ENCODE data around the gene FBXL7. TPM values are rescaled to one million over a fixed set of nuclear protein-coding genes. Genes with fewer than 3 reads are reported as not detected.

FBXL7 gene
- total RNA-seq, 4 donors from 2014 or later, result 5.7 to 47.4 (median 6.3) TPM

GRCh38 chr5:15550502-15551112 is 50.6 kb downstream of the FBXL7 start:
- no peak overlapping the region for H3K4me3 ChIP-seq
- H3K36me3 ChIP-seq, result no peaks in the 10 kb centered on the region
- in situ Hi-C loops (cut with MboI; ENCODE audit: low pct_ligation_motif_present in 1 of 4, low pct_unique_long_range_greater_than_20kb in 1 of 4, low sequenced_read_pairs in 3 of 4), result no loop called here
- TF ChIP-seq POLR2A (IDR thresholded peaks at IDR 0.05) (no peak), POLR2AphosphoS5 (IDR thresholded peaks at IDR 0.05) (no peak)
- intact Hi-C loops (cut with DNase I; ENCODE audit: low total_unique reads), result no loop called here
- DNase-seq, result no peak
- no peak overlapping the region for H3K27ac ChIP-seq
- no peaks in the 10 kb centered on the region for H3K4me1 ChIP-seq
- H3K9me3 ChIP-seq, result no peaks in the 10 kb centered on the region
- WGBS, 2 donors (ENCODE audit: low coverage in 1 of 2), result 45 to 57% methylated on average over 2 to 4 of the region's 4 CpGs
- no peaks in the 10 kb centered on the region for H3K27me3 ChIP-seq

GRCh38 chr5:15551113-15551504 is 51.1 kb downstream of the FBXL7 start:
- TF ChIP-seq EP300 (IDR thresholded peaks at IDR 0.05; ENCODE audit: low read depth) (no peak), POLR2A (IDR thresholded peaks at IDR 0.05) (no peak), POLR2AphosphoS5 (IDR thresholded peaks at IDR 0.05) (no peak), CTCF (IDR thresholded peaks at IDR 0.05) (no peak)
- H3K36me3 ChIP-seq, result no peaks in the 10 kb centered on the region
- no peak overlapping the region for H3K27ac ChIP-seq
- no peaks in the 10 kb centered on the region for H3K27me3 ChIP-seq
- no peaks in the 10 kb centered on the region for H3K9me3 ChIP-seq
- in situ Hi-C loops (cut with MboI; ENCODE audit: low pct_ligation_motif_present in 1 of 4, low pct_unique_long_range_greater_than_20kb in 1 of 4, low sequenced_read_pairs in 3 of 4) (no loop called here), intact Hi-C loops (cut with DNase I; ENCODE audit: low total_unique reads) (no loop called here)
- 67 to 75% methylated on average over 3 to 4 of the region's 4 CpGs for WGBS, 2 donors (ENCODE audit: low coverage in 1 of 2)
- no peak overlapping the region for H3K4me3 ChIP-seq
- no peak for DNase-seq
- H3K4me1 ChIP-seq, result no peaks in the 10 kb centered on the region

GRCh38 chr5:15554542-15554941 is 54.6 kb downstream of the FBXL7 start:
- no peak overlapping the region for H3K27ac ChIP-seq
- H3K9me3 ChIP-seq, result no peaks in the 10 kb centered on the region
- TF ChIP-seq POLR2AphosphoS5 (IDR thresholded peaks at IDR 0.05) (no peak), CTCF (IDR thresholded peaks at IDR 0.05) (no peak), EP300 (IDR thresholded peaks at IDR 0.05; ENCODE audit: low read depth) (no peak), POLR2A (IDR thresholded peaks at IDR 0.05) (no peak)
- H3K4me1 ChIP-seq, result no peaks in the 10 kb centered on the region
- no peaks in the 10 kb centered on the region for H3K27me3 ChIP-seq
- no peak overlapping the region for H3K4me3 ChIP-seq
- DNase-seq, result no peak
- intact Hi-C loops (cut with DNase I; ENCODE audit: low total_unique reads) (no loop called here), in situ Hi-C loops (cut with MboI; ENCODE audit: low pct_ligation_motif_present in 1 of 4, low pct_unique_long_range_greater_than_20kb in 1 of 4, low sequenced_read_pairs in 3 of 4) (no loop called here)
- H3K36me3 ChIP-seq, result no peaks in the 10 kb centered on the region
- 52 to 67% methylated on average over 1 of the region's 1 CpG for WGBS, 2 donors (ENCODE audit: low coverage in 1 of 2)

- Histone ChIP-seq H3K4me3 (no peak overlapping the region), H3K36me3 (no peaks in the 10 kb centered on the region), H3K27me3 (no peaks in the 10 kb centered on the region), H3K27ac (no peak overlapping the region), H3K4me1 (no peaks in the 10 kb centered on the region), H3K9me3 (no peaks in the 10 kb centered on the region)
- no peak for DNase-seq
- WGBS, 2 donors (ENCODE audit: low coverage in 1 of 2), result 87 to 90% methylated on average over 3 to 5 of the region's 5 CpGs
- intact Hi-C loops (cut with DNase I; ENCODE audit: low total_unique reads), result no loop called here
- no peak for TF ChIP-seq CTCF (IDR thresholded peaks at IDR 0.05)
- in situ Hi-C loops (cut with MboI; ENCODE audit: low pct_ligation_motif_present in 1 of 4, low pct_unique_long_range_greater_than_20kb in 1 of 4, low sequenced_read_pairs in 3 of 4), result no loop called here
Measured at GRCh38 chr5:15555176-15555575, 55.2 kb downstream of the FBXL7 start.

GRCh38 chr5:15558240-15558639 is 58.3 kb downstream of the FBXL7 start:
- in situ Hi-C loops (cut with MboI; ENCODE audit: low pct_ligation_motif_present in 1 of 4, low pct_unique_long_range_greater_than_20kb in 1 of 4, low sequenced_read_pairs in 3 of 4), result no loop called here
- no peaks in the 10 kb centered on the region for H3K4me1 ChIP-seq
- H3K36me3 ChIP-seq, result no peaks in the 10 kb centered on the region
- no peak overlapping the region for H3K27ac ChIP-seq
- WGBS, 2 donors (ENCODE audit: low coverage in 1 of 2), result 71 to 77% methylated on average over 2 of the region's 2 CpGs
- H3K9me3 ChIP-seq, result no peaks in the 10 kb centered on the region
- intact Hi-C loops (cut with DNase I; ENCODE audit: low total_unique reads), result no loop called here
- TF ChIP-seq CTCF (IDR thresholded peaks at IDR 0.05) (no peak), POLR2A (IDR thresholded peaks at IDR 0.05) (no peak), POLR2AphosphoS5 (IDR thresholded peaks at IDR 0.05) (no peak), EP300 (IDR thresholded peaks at IDR 0.05; ENCODE audit: low read depth) (no peak)
- H3K27me3 ChIP-seq, result no peaks in the 10 kb centered on the region
- DNase-seq, result no peak
- H3K4me3 ChIP-seq, result no peak overlapping the region

Measured in transverse colon (tissue), 4 donors.